Activated CD8-positive, alpha-beta memory T cell treated with anti-CD3 and anti-CD28 coated beads for 4 hours (primary cell): ENCODE measurements around the gene SACM1L.
"Not testable (repeated sequence)": the region's sequence is repeated elsewhere in the genome, so short reads cannot be mapped to it uniquely, and the experiment has no call there.

ENCODE experiments used
- DNase-seq, 2 donors: peaks; one replicate each; pipeline ENCODE4 v3.0.0-alpha.2; 2020; ENCODE audit warnings: low read depth in 2 of 2

Gene SACM1L

DNA sequence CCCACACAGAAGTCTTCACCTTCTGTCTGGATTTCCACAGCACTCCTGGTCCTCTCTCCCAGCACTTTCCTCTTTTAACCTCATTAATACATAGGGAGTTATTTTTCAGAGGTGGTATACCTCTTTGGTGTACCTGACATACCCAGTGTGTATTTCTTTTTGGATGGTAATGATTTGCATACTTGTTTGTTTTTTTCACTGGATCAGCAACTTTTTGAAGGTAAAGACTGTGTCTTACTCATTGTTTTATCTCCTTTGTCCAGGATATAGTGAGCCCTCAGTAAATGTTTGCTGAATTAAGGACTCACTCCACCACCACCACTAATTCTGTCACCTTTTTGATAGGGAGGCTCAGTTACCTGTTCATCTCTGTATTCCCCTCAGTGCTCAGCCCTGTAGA is 52.1 kb downstream of the SACM1L start:
- no peak for DNase-seq

DNA sequence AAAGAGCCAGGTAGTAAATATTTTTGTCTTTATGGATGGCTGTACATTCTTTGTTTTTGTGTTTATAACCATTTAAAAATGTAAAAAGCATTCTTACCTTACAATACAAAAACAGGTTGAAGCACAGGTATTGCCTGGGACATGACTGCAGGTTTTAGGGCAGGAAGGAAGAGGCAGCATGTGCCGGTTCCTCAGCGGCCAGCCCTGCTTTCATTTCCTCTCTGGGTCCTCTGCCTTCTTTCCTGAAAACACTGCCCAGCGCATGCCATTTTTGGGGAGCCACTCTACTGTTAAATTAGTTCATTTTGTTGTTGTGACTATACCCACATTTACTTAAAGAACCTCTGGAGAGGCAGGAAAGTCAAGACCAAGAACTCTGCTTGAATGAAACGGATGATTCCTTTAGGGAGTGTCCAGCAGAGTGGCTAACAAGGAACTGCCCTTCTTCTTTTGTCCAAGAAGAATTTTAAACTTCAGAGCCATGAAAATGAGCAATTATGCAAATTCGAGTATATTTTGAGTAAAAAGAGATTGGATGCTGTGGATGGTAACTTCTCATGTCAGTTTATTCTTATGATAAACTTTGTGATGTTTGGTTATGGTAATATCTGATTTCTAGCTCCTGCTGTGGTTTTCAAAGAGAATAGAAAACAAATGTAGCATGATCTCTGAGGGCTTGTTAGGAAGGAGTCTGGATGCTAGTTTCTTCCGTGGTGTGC is 52.7 kb downstream of the SACM1L start:
- DNase-seq: no peak

DNA sequence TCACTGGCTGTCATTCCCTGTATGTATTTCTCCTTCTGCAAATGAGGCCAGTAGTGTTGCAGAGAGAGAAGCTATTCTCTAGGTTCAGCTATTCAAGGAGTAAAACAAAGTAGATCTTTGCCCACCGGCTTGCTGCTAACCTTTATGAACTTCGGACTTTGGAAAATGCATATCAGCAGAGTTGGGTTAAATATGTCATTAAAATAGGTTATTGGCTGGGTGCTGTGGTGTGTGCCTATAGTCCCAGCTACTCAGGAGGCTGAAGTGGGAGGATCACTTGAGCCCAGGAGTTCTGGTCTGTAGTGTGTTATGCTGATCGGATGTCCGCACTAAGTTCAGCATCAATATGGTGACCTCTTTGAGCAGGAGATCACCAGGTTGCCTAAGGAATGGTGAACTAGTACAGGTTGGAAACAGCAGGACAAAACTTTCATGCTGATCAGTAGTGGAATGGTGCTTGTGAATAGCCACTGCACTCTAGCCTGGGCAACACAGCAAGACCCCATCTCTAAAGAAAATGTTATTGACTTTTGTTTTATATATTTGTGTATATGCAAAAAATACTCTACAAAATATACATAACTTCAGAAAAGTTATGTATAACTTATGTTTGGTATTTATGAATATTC is 53.4 kb downstream of the SACM1L start:
- no peak for DNase-seq

DNA sequence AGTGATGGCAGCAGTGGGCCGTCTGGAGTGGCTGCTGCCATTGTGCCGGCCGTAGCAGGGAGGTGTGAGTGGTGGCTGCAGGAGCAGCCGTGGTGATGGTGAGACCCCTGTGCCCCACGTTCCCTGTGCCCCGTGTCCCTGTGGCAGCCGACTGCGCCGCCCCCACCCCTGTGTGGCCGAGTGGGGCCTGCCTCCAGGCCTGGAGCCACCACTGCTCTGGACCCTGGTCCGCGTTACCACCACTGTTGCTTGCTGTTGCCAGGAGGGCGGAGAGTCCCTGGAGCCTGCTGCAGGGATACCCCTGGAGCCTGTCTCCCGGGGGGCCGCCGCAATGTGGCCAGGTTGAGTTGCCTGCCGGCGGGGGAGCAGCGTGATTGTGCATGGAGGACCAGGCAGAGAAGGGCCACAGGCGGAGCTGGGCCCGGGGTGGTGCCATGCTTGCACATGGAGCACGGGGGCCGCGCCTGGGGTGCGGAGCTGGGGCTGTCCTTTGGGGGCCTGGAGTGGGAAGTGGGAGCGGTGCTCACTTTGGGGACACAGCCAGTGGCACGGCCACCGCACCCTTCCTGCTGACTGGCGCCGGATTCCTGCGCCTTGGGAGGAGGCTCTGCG is 57.1 kb downstream of the SACM1L start:
- DNase-seq: no peak

DNA sequence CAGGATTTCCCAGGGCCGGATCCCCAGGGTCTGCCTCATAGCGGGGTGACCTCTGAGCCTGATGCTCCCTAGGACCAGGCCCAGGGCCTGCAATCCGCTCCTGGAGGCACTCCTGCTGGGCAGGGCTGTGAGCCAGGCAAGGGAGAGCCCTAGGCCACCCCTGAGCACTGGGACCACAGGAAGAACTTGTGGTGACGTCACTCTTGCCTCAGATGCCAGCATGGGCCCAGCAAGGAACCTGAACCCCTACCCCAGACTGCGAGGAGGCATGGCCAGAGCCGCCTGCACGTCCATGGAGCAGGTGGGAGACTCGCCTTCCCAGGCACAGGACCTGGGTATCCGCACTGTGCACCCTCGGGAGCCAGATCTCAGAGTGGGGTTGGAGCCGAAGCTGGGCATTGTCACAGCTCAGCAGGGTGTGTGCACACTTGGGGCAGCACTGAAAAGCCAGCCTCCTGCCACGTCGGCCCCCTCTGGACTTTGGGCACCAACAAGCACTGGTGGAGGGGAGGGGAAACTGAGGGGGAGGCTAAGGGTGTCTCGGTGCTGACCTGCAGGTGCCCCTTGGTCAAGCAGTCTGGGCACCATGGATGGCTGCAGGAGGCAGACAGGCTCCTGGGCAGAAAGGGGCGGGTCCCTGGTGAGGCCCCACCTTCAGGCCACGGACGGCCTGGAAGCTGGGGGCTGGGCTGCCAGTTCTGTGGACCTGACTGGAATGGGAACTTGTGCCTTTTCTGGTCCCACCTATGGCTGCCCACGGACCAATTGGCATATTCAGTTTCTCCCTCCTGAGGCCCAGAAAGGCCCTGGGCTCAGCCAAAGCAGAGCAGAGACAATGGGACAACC is 57.8 kb downstream of the SACM1L start:
- DNase-seq: no peak

DNA sequence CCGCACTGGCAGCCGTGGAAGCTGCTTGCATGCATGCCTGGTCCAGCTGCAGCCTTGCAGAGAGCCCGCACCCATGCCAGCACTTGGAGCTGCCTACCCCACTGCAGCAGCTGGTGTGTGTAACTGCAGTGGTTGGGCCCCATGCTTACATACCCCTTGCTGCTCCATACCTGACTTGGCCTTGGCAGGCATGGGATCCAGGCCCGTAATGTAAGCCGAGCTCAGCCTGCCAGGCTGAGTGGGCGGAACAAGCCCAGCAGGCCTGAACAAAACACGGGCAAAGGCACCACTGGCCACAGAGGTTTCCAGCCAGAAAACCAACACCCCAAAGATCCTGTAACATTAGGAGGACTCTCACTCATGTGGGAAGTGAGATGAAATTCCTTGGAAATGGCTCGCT is 58.9 kb downstream of the SACM1L start:
- DNase-seq: no peak

DNA sequence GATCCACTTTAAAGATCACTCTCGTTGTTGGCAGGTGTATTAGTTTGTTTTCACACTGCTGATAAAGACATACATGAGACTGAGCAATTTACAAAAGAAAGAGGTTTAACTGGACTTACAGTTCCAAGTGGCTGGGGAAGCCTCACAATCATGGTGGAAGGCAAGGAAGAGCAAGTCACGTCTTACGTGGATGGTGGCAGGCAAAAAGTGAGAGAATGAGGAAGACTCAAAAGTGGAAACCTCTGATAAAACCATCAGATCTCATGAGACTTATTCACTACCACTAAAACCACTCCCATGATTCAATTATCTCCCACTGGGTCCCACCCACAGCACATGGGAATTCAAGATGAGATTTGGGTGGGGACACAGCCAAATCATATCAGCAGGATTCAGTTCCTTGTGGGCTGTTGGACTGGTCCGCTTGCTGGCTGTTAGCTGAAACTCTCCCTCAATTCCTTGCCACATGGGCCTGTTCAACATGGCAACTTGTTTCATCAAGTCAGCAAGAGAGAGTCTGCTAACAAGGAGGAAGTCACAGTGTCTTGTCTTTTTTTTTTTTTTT is 59.9 kb downstream of the SACM1L start:
- not testable (repeated sequence) for DNase-seq

DNA sequence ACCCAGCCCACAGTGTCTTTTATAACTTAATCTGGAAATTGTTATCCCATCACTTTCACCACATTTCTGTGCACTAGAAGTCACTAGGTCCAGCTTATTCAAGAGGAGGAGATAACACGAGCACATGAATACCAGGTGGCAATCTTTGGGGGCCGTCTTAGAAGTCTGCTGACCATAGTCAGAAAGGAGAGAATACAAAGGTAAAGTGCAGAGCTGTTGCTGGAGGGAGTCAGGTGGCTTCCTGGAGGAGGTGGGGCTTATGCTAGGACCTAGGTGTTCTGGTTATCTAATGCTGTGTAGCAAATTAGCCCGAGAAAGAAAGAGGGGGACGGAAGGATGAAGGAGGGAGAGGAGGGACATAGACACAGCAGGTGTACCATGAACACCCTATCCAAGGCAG is 60.7 kb downstream of the SACM1L start:
- no peak for DNase-seq

DNA sequence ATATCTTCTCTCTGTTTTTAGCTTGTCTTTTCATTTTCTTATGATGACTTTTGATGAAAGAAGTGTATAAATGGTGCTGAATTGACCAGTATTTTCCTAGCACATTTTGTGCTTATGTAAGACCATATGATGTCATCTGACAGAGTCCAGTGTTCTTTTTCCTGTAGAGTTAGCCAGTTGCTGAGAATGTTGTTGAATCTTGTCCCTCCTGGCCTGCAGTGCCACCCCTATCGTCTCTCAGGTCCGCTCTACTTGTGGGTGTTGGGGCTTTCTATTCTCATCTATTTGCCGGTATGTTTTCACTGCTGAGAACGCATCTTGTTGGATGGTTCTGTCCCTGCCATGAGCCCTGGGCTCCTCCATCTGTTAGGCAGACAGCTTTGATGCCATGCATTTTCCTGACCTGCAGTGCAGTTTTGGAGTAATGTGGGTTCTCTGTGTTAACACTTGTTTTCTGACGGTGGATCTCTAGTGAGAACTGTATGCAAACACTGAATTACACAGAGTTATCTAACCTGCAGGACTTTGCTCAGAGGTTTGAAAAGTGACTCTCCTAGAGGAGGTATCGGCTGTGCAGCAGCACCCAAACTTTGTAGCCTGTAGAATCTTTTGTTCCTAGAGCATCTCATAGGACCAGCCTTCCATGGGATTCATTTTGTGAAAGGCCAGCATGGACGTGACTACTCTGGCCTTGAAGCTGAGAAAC is 62.5 kb downstream of the SACM1L start:
- no peak for DNase-seq

DNA sequence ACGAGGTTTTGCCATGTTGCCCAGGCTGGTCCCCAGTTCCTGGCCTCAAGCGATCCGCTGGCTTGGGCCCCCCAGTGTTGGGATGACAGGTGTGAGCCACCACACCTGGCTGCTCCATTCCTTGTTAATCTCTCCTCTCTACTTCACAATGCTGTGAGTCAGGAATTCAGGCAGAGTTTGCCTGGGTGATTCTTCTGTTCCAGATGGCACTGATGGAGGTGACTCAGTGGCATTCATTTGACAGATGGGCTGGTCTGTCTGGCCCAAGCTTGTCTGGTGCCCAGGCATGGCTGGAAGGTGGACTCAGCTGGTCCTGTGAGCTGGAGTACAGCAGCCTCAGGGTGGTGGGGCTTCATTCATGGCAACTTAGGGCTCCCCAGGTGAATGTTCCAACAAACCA is 63.9 kb downstream of the SACM1L start:
- no peak for DNase-seq

DNA sequence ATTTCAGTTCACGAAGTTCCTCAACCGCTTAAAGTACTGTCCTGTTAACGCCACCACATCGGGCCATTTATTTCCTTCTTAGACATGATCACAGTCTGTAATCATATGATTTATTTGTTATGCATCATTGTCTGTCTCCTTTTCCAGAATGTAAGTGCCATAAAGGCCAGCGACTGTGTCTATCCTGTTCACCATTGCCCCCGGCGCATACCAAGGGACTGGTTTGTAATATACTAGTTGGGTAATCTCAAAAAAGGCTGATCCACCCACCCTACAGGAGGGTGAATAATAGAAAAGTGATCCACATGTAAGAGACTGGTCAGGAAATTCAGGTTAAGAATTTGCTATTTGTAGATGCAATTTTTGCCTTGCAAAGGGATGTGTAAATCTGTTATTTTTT is 65.3 kb downstream of the SACM1L start:
- no peak for DNase-seq

DNA sequence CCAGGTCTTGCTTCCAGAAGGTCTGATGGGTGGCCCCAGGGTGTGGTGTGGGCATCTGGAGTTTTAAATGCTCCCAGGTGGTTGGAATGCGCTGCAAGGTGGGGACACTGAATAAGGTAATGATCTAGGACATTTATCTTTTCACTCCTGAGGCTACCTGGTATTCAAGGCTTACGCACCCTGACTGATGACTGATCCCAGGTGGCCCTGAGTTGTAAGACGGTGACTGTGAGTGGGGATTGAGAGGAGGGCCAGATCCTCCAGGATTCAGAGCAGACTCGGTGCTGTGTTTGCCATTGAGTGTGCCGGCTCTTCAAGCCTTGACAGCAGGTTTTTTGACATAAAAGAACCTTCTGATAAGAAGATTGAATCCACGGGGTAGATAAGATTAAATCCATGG is 66.9 kb downstream of the SACM1L start:
- no peak for DNase-seq

DNA sequence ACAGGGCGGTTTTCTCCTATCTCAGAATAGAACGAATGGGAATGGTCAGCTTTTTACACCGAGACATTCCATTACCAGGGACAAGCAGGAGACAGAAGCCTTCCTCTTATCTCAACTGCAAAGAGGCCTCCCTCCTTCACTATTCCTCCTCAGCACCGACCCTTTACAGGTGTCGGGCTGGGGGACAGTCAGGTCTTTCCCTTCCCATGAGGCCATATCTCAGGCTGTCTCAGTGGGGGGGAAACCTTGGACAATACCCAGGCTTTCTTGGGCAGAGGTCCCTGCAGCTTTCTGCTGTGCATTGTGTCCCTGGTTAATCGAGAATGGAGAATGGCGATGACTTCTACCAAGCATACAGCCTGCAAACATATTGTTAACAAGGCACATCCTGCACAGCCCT is 67.9 kb downstream of the SACM1L start:
- DNase-seq: not testable (repeated sequence)

DNA sequence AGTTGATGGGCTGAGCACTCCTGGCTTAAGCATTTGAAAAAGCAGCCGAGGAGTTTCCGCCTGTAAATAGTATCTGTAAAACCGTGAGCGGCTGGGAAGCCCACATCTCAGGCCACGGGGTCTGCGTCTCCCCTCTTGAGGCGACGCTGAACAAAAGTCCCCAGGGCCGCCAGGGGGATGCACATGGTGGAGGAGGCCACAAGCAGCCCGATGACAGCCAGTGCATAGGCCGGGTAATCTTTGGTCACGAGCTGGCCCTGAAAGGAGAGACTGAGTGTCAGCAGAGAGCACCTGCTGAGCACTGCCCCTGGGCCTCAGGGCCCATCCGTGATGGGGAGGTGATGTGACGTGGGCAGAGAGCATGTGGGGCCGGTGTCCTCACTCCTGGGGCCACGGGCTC is 69.7 kb downstream of the SACM1L start:
- no peak for DNase-seq

DNA sequence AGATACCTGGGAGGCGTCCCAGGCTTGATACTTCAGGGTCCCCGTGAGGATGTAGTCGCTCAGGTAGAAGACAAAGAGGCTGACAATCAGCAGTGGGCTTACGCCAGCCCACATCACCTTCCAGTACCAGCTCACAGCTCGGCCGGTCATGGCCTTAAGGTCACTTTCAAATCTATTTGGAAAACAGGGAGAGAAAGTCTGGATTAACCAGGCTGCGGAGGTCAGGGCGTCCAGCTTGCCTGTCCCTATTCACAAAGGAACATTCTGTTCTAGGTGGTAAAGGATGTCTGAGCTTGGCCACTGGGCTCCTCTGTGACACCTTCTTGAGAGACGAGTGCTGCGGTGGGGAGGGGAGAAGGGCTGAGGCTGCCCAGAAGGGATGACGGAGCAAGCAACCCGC is 70.7 kb downstream of the SACM1L start:
- no peak for DNase-seq

DNA sequence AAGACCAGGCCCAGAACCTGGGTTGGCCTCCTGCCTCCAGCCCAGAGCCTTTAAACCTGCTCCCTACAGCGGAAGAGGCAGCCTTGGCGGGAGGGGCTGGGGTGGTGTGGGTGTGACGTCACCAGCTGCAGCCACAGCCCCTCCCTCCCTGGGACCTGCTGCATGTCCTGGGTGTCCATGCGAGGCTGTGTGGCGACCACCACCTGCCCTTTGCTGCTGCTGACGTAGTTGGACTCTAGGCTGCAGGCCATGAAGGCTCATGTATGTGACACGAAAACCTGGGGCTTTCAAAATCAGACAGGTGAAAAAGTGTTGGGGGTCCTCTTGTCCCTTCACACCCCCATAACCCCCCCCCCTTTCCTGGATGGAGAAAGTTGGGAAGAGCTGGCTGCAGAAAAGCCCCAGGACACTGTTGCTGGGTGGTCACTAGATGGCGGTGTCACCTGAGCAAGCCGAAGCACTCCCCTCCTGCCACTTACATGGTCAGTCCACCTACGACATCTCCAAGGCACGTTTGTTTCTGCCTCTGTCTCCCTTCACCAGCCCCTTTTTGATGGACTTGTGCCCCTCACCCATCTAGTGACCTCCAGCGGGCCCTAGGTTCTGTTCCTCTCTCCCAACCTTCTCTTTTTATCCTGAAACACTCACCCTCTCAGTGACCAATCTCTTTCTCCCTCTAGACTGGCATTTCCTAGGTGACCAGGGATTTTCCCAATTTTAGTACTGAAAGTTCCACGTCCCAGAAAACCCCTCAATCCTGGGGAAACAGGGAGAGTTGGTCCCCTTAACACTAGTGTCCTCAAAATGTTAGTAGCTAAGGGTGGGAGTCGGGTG is 71.9 kb downstream of the SACM1L start:
- peak in 1 of 2 donors; percentile 9 for DNase-seq

DNA sequence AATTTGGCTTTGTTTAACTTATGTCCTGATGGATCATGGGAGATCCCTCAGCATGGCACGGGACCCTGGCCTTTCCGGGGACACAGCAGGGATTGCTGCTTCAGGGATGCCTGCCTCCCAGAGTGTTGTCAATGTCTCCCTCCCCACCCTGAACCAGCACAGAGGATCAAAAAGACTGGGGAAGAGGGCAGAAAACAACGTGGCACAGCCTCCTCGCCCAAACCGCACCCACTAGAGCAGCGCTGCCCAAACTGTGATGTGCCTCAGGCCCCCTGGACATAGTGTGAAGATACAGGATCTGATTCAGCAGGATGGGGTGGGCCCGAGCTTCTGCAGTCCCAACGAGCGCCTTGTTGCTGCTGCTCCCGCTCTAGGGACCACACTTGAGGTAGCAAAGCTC is 72.6 kb downstream of the SACM1L start:
- no peak for DNase-seq

DNA sequence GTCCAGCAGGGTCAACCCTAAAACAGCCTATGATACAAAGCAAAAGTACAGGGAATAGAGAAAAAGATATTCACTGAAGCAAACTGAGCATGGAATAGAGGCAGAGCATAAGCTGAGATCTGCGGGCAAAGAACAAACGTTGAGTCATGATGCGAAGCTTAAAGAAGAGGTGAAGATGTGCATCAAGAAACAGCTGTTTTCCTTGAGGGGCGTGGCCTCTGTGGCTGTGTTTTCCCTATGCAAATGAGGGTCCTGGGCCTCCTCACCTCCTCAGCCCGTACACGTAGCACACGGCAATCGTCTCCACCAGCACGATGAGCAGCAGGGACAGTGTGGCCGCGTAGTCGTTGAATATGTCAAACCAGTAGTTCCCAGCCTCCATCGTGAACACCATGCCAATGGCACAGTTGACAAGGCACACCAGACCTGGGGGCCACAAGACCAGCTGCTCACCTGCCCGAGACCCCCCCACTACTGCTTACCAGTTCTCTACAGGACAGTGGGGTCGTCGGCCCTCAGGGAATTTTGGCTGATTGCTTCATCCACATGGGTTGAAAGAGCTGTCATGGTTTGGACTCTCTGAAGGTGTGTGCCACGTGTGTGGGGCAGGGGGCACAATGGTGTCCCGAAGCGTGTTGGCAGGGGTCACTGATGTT is 73.6 kb downstream of the SACM1L start:
- DNase-seq: no peak

DNA sequence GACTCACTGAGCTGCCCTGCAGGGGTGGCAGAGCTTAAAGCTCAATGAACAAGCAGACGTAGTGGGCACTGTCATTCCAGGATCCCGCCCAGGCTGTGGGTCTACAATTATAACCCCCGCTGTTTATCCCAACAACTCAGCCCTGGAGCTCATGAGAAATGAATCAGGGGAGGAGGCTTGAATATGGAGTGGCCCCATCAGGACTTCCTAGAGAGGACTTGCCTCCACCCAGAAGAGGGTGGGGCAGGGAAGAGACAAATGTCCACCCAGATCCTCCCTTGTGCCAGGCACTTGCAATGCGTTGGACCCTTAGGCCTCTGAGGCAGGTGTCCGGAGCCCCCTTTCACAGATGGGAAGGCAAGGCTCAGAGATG is 74.1 kb downstream of the SACM1L start:
- no peak for DNase-seq

DNA sequence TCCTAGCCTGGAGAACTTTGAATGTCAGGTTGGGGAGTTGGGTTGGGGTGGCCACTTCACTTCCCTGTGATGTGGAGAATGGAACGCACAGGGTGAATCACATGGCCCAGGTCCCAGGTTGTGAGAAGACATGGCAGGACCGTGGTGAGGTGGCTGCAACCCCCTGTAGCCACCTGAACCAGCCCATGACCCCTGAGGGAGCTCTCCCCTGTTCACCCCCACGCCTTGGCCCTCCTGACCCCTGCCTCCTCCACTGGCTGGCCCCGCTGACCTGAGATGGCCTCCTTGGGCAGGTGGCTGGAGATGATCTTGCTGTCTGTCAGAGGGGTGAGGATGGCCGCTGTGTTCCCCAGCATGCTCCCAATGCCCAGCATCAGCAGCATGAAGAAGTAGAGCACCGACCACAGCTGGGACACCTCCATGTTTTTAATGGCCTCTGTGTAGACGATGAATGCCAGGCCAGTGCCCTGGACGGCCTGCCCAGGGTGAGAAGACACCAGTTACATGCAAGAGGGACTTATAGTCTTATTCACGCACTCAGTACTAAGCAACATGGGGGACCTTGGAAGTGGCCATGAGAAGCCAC is 76.2 kb downstream of the SACM1L start:
- no peak for DNase-seq
